ENCODE measurements around the gene SERPINA10.

The SERPINA10 gene

DNA sequence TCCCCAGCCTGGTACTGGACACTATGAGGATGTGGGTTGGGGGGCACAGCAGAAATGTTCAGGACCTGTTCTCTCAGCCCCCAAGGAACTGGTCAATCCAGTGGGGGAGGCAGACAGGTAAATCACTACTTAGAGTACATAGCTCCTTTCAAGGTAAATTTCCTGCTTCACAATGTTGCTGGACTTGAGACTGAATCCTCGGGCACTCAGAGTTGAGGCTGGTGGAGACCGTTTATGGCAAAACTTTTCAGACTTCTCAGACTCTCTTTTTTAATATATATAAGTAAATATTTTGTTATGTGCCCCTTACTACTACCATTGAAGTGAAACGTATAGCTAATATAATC, 483 bp upstream of the SERPINA10 start:
- Mint-ChIP-seq H3K4me3 (no peak overlapping the region), H3K4me1 (no peaks in the 10 kb centered on the region), H3K27ac (no peak overlapping the region), H3K27me3 (ENCODE audit: low read depth, poor library complexity) (peaks cover 3% of the 10 kb centered on the region), H3K9me3 (no peaks in the 10 kb centered on the region), H3K36me3 (ENCODE audit: low read depth) (no peaks in the 10 kb centered on the region)
- TF ChIP-seq CTCF (IDR thresholded peaks at IDR 0.05), result no peak
- no peak for DNase-seq

DNA sequence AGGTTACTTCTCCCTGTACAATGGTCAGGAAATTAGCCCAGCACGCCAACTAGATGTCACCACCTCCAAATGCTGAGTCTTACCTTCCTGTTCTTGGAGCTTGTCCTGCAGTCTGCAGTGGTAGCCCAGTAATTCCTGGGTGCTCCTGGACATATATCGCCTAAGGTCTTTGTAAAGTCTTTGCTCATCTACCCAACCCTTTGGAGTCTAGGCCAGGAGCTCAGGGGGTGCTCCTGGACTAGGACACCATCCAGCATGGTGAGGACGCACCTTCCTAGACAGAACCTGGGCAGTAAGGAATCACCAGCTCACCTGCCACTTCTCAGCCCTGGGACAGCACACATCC, 569 bp downstream of the SERPINA10 start:
- Mint-ChIP-seq H3K4me1 (no peaks in the 10 kb centered on the region), H3K36me3 (ENCODE audit: low read depth) (no peaks in the 10 kb centered on the region), H3K9me3 (no peaks in the 10 kb centered on the region), H3K4me3 (no peak overlapping the region), H3K27ac (no peak overlapping the region), H3K27me3 (ENCODE audit: low read depth, poor library complexity) (peaks cover 3% of the 10 kb centered on the region)
- no peak for TF ChIP-seq CTCF (IDR thresholded peaks at IDR 0.05)
- DNase-seq, result no peak

DNA sequence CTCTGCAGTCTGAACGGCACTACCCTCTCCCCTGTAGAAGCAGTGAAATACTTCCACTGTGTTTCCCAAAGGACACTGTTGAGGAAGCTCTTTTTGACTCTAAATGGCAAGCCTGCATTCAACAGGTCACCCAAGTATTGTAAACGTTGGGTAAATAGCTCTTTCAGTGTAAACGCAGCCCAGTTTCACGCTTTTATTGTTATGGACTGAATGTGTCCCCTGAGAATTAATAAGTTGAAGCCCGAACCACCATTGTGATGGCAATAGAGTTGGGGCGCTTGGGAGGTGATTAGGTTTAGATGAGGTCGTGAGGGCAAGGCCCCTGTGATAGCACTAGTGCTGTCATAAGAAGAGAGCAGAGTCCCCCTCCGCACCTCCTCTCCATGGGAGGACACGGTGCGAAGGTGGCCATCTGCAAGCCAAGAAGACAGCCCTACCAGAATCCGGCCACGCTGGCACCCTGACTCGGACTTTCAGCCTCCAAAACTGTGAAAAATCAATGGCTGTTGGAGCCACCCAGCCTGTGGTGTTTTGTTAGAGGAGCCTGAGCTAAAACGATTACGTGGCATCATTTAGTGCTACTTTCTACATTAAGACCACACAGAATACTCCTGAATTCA, 1.1 kb downstream of the SERPINA10 start:
- no peaks in the 10 kb centered on the region for H3K36me3 Mint-ChIP-seq (ENCODE audit: low read depth)
- no peak for DNase-seq
- H3K4me3 Mint-ChIP-seq, result no peak overlapping the region
- H3K9me3 Mint-ChIP-seq, result no peaks in the 10 kb centered on the region
- H3K27me3 Mint-ChIP-seq (ENCODE audit: low read depth, poor library complexity), result peaks cover 3% of the 10 kb centered on the region
- no peak for TF ChIP-seq CTCF (IDR thresholded peaks at IDR 0.05)
- no peak overlapping the region for H3K27ac Mint-ChIP-seq
- H3K4me1 Mint-ChIP-seq, result no peaks in the 10 kb centered on the region

GRCh38 chr14:94291159-94291905, 1.7 kb downstream of the SERPINA10 start:
- Mint-ChIP-seq H3K27me3 (ENCODE audit: low read depth, poor library complexity) (peaks cover 3% of the 10 kb centered on the region), H3K36me3 (ENCODE audit: low read depth) (no peaks in the 10 kb centered on the region), H3K9me3 (no peaks in the 10 kb centered on the region), H3K4me1 (no peaks in the 10 kb centered on the region), H3K4me3 (no peak overlapping the region), H3K27ac (no peak overlapping the region)
- no peak for DNase-seq
- TF ChIP-seq CTCF (IDR thresholded peaks at IDR 0.05), result no peak

DNA sequence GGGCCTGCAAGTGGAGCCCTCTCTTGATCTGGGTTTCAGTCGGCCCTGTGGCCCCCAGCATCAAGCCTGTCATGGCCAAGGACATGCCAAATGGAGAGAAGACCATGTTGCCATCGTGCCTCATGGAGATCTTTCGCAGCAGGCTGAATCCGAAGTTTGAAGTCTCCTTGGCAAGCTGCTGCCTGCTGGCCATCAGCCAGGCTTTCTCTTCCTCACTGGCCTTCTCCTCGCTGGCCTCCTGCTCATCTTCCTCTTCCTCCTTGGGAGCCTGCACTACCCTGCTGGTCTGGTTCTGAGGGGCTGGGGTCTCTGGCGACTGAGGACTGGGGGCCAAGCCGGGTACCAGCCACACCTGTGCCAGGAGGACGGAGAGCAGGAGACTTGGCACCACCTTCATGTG, 2.9 kb downstream of the SERPINA10 start:
- H3K27ac Mint-ChIP-seq, result no peak overlapping the region
- TF ChIP-seq CTCF (IDR thresholded peaks at IDR 0.05), result no peak
- peaks cover 3% of the 10 kb centered on the region for H3K27me3 Mint-ChIP-seq (ENCODE audit: low read depth, poor library complexity)
- DNase-seq, result no peak
- no peaks in the 10 kb centered on the region for H3K36me3 Mint-ChIP-seq (ENCODE audit: low read depth)
- H3K9me3 Mint-ChIP-seq, result no peaks in the 10 kb centered on the region
- no peaks in the 10 kb centered on the region for H3K4me1 Mint-ChIP-seq
- H3K4me3 Mint-ChIP-seq, result no peak overlapping the region
